A549 (cell line): ENCODE results near the gene LGR4. TPM values are rescaled to one million over a fixed set of nuclear protein-coding genes. Genes with fewer than 3 reads are reported as not detected.
A peak's percentile ranks its signal among the peaks of the same experiment; 100 is the strongest.

Source experiments
- ATAC-seq, 2 experiments: fragments of 200-7000 bp in 1 of 2; fragments of >200 bp in 1 of 2; cut with Nextera tagmentation in 1 of 2; cut with Tn5 transposase in 1 of 2; 3 replicates each; pipeline versions ENCODE4 v1.8.0 to v1.9.1; 2018 to 2020; ENCODE audit warnings: mild to moderate bottlenecking in 1 of 2, moderate library complexity in 1 of 2
- CTCF ChIA-PET: fragments of 300-600 bp; sonication (Branson Sonifier 250); formaldehyde crosslinking; extraction: SDS; loops from one replicate; lab custom pipeline; 2021; ENCODE audit warnings: antibody characterized with exemption, inconsistent platforms; lab: Yijun Ruan, JAX
- POLR2A ChIA-PET: fragments of 350-600 bp; formaldehyde crosslinking; extraction: SDS; loops from one replicate; lab custom pipeline; 2021; ENCODE audit warnings: antibody characterized with exemption, inconsistent platforms; lab: Yijun Ruan, JAX
- DNase-seq, 2 experiments: peaks; one replicate each; pipeline versions ENCODE4 v3.0.0 to v3.0.0-alpha.2; 2011 to 2016; ENCODE audit warnings: low read depth in 1 of 2, low spot score in 1 of 2
- FAIRE-seq: peaks from 2 replicates; lab custom pipeline; 2011; peaks lifted over from hg19 to GRCh38; lab: Jason Lieb, UNC
- H3K27ac ChIP-seq, 2 experiments: fragments of >200 bp; sonication (Bioruptor Twin); formaldehyde crosslinking; 3 replicates each; pipeline ENCODE4 v1.5.1; 2016 to 2017
- H3K4me1 ChIP-seq: fragments of >200 bp; sonication (Bioruptor Twin); formaldehyde crosslinking; 3 replicates; pipeline ENCODE4 v1.6.1; 2016
- H3K4me2 ChIP-seq: fragments of >200 bp; sonication (Bioruptor Twin); formaldehyde crosslinking; 3 replicates; pipeline ENCODE4 v1.6.1; 2016
- H3K4me3 ChIP-seq: fragments of >200 bp; sonication (Bioruptor Twin); formaldehyde crosslinking; 3 replicates; pipeline ENCODE4 v1.5.1; 2016
- H3K9me3 ChIP-seq: fragments of >200 bp; sonication (Bioruptor Twin); formaldehyde crosslinking; 3 replicates; pipeline ENCODE4 v1.6.1; 2016
- CBX2 ChIP-seq: fragments of 200-600 bp; sonication (generic); IDR thresholded peaks from 2 replicates; pipeline ENCODE4 v1.6.1; 2016; ENCODE audit warnings: low read depth, mild to moderate bottlenecking, borderline replicate concordance
- CEBPB ChIP-seq, 2 experiments: fragments of >200 bp in 1 of 2; sonication (Bioruptor Twin) in 1 of 2; formaldehyde crosslinking in 1 of 2; IDR thresholded peaks; 2 replicates each; pipeline ENCODE4 v1.6.1; 2012 to 2016
- CTCF ChIP-seq: fragments of >200 bp; sonication (Bioruptor Twin); formaldehyde crosslinking; IDR thresholded peaks from 3 replicates; pipeline ENCODE4 v1.5.1; 2016
- E2F6 ChIP-seq: IDR thresholded peaks from 2 replicates; pipeline ENCODE4 v1.6.1; 2012; ENCODE audit warnings: low read depth, borderline replicate concordance
- ELK1 ChIP-seq: fragments of 150-350 bp; IDR thresholded peaks from 2 replicates; pipeline ENCODE4 v1.6.1; 2014; ENCODE audit warnings: low read depth, mild to moderate bottlenecking, low read length
- FOSB ChIP-seq: fragments of 250-450 bp; sonication (Bioruptor Pico); IDR thresholded peaks from 2 replicates; pipeline ENCODE4 v1.5.0; 2020; ENCODE audit warnings: mild to moderate bottlenecking, moderate library complexity
- FOSL2 ChIP-seq, 2 experiments: fragments of 450-650 bp in 1 of 2; fragments of >200 bp in 1 of 2; sonication (Bioruptor Twin) in 1 of 2; formaldehyde crosslinking; IDR thresholded peaks; 2 replicates each; pipeline versions ENCODE4 v1.5.0 to v1.6.1; 2016 to 2020; ENCODE audit warnings: mild to moderate bottlenecking in 1 of 2, moderate library complexity in 1 of 2
- GATA3 ChIP-seq: IDR thresholded peaks from 2 replicates; pipeline ENCODE4 v1.6.1; 2012; ENCODE audit warnings: borderline replicate concordance
- HEYL ChIP-seq: fragments of 250-450 bp; sonication (Bioruptor Pico); IDR thresholded peaks from 2 replicates; pipeline ENCODE4 v1.8.0; 2021; ENCODE audit warnings: mild to moderate bottlenecking, moderate library complexity
- HMGXB4 ChIP-seq: fragments of 250-450 bp; sonication (Bioruptor Pico); IDR thresholded peaks from 2 replicates; pipeline ENCODE4 v1.5.0; 2021; ENCODE audit warnings: mild to moderate bottlenecking, moderate library complexity, borderline replicate concordance
- HOXA7 ChIP-seq: fragments of 250-450 bp; sonication (Bioruptor Pico); IDR thresholded peaks from 2 replicates; pipeline ENCODE4 v1.5.0; 2020; ENCODE audit warnings: mild to moderate bottlenecking, moderate library complexity
- HOXB5 ChIP-seq: fragments of 250-450 bp; sonication (Bioruptor Pico); IDR thresholded peaks from 2 replicates; pipeline ENCODE4 v1.5.0; 2020; ENCODE audit warnings: mild to moderate bottlenecking, moderate library complexity
- JUNB ChIP-seq: fragments of >200 bp; sonication (Bioruptor Twin); formaldehyde crosslinking; IDR thresholded peaks from 2 replicates; pipeline ENCODE4 v1.6.1; 2016
- KDM1A ChIP-seq: fragments of 200-600 bp; sonication (generic); IDR thresholded peaks from 2 replicates; pipeline ENCODE4 v1.6.1; 2016; ENCODE audit warnings: low read depth, mild to moderate bottlenecking
- KDM5A ChIP-seq: fragments of 200-600 bp; sonication (generic); IDR thresholded peaks from 2 replicates; pipeline ENCODE4 v1.6.1; 2016; ENCODE audit warnings: antibody characterized with exemption, mild to moderate bottlenecking
- MAFK ChIP-seq: fragments of 450-650 bp; IDR thresholded peaks from 2 replicates; pipeline ENCODE4 v1.6.1; 2014; ENCODE audit not compliant: partially characterized antibody
- PHF8 ChIP-seq: fragments of 200-600 bp; sonication (generic); IDR thresholded peaks from 2 replicates; pipeline ENCODE4 v1.6.1; 2016; ENCODE audit warnings: low read depth, mild to moderate bottlenecking, antibody characterized with exemption, moderate library complexity, borderline replicate concordance
- RCOR1 ChIP-seq: fragments of 150-350 bp; IDR thresholded peaks from 2 replicates; pipeline ENCODE4 v1.6.1; 2014; ENCODE audit warnings: antibody characterized with exemption, low read length, low read depth
- TP53 ChIP-seq: fragments of 250-450 bp; sonication (Bioruptor Pico); IDR thresholded peaks from 2 replicates; pipeline ENCODE4 v1.5.0; 2021; ENCODE audit warnings: mild to moderate bottlenecking, moderate library complexity
- USF2 ChIP-seq: fragments of 450-650 bp; IDR thresholded peaks from 2 replicates; pipeline ENCODE4 v1.6.1; 2014; ENCODE audit warnings: antibody characterized with exemption
- ZNF302 ChIP-seq: fragments of 250-450 bp; sonication (Bioruptor Pico); IDR thresholded peaks from 2 replicates; pipeline ENCODE4 v1.9.0; 2021; ENCODE audit warnings: inconsistent platforms, mild to moderate bottlenecking, moderate library complexity
- WGBS: methylation state at CpG from one replicate; pipeline ENCODE4 v1.1.6; 2017; ENCODE audit errors: missing lambda C conversion rate; 5-methylcytosine and 5-hydroxymethylcytosine counted together
- polyA plus RNA-seq, 4 experiments: library from polyadenylated mRNA; depleted of rRNA in 3 of 4; stranded (reverse); fragments of >200 nt; fragmentation: RNase III in 1 of 4; extraction: RNeasy Plus Mini Kit Qiagen cat#74134 plus additional on column Dnase treatment in 1 of 4; gene quantifications; 2 replicates in 3 of 4; 3 replicates in 1 of 4; pipeline ENCODE4 v1.2.3, GENCODE V29; 2011 to 2017

LGR4 gene
- polyA plus RNA-seq, 2 of the 4 experiments (the other 2 are of a cell fraction) = 41.2 to 130 TPM

GRCh38 chr11:27467181-27467913, 5.2 kb downstream of the LGR4 start:
- H3K4me2 ChIP-seq = peak overlapping the region; percentile 79
- FAIRE-seq (no peak), DNase-seq (peak in 1 of 2 experiments; percentile 46), ATAC-seq (no peak)
- TF ChIP-seq JUNB = 0 out of 2 replicates have a peak, but pooled peaks have one; percentile 22
- no peak for TF ChIP-seq HOXB5 (CRISPR knock-in tag)
- TF ChIP-seq FOSL2 (IDR thresholded peaks at IDR 0.05) = peak; percentile 50; the same call in 1 of the 2 replicates
- peak; percentile 78 for TF ChIP-seq FOSL2 (CRISPR knock-in tag; IDR thresholded peaks at IDR 0.05)
- peak; percentile 23; the same call in 1 of the 2 replicates for TF ChIP-seq GATA3
- H3K4me3 ChIP-seq = peak overlapping the region; percentile 89; the same call in 1 of the 3 replicates
- H3K9me3 ChIP-seq = no peaks in the 10 kb centered on the region
- ChIA-PET POLR2A (interaction anchor here (1.5 kb wide), 1 partner anchor 233 kb away, joined by 4 read pairs; no protein-coding TSS in a partner anchor), CTCF (interaction anchor here (1.1 kb wide), 1 partner anchor 283 kb away, joined by 4 read pairs; no protein-coding TSS in a partner anchor)
- H3K4me1 ChIP-seq = peaks cover 63% of the 10 kb centered on the region
- 71% methylated on average over 13 of the region's 13 CpGs for WGBS
- H3K27ac ChIP-seq = peak overlapping the region; percentile 94 to 98

GRCh38 chr11:27466363-27466762, 6.2 kb downstream of the LGR4 start:
- Histone ChIP-seq H3K4me1 (peaks cover 73% of the 10 kb centered on the region), H3K4me3 (no peak overlapping the region), H3K4me2 (peak overlapping the region; percentile 79), H3K9me3 (no peaks in the 10 kb centered on the region)
- POLR2A ChIA-PET = interaction anchor here (2.9 kb wide), 1 partner anchor 71 kb away, joined by 12 read pairs; no protein-coding TSS in a partner anchor
- CTCF ChIA-PET = interaction anchor here (1.3 to 2.6 kb wide), 2 partner anchors 20 to 283 kb away, joined by 5 to 9 read pairs; no protein-coding TSS in a partner anchor
- ATAC-seq = no peak
- FAIRE-seq = no peak
- TF ChIP-seq HMGXB4 (CRISPR knock-in tag) (no peak), RCOR1 (no peak), TP53 (no peak), GATA3 (no peak), KDM5A (no peak)
- TF ChIP-seq, all 56 proteins: peak for 0
- DNase-seq = no peak
- peak overlapping the region; percentile 94 to 98 for H3K27ac ChIP-seq
- 38% methylated on average over 1 of the region's 1 CpG for WGBS

GRCh38 chr11:27465629-27466028, 7.0 kb downstream of the LGR4 start:
- 33% methylated on average over 3 of the region's 3 CpGs for WGBS
- ChIA-PET CTCF (interaction anchor here (1.3 to 2.6 kb wide), 4 partner anchors 20 to 282 kb away, joined by 3 to 9 read pairs (median 6); no protein-coding TSS in a partner anchor), POLR2A (interaction anchor here (2.9 kb wide), 1 partner anchor 70 kb away, joined by 12 read pairs; no protein-coding TSS in a partner anchor)
- Histone ChIP-seq H3K4me2 (peak overlapping the region; percentile 79), H3K27ac (peak overlapping the region; percentile 85 to 98), H3K4me1 (peaks cover 80% of the 10 kb centered on the region), H3K9me3 (no peaks in the 10 kb centered on the region), H3K4me3 (peak overlapping the region; percentile 11; the same call in 1 of the 3 replicates)
- DNase-seq (no peak), FAIRE-seq (no peak), ATAC-seq (no peak)
- no peak for TF ChIP-seq CBX2
- no peak for TF ChIP-seq HEYL (CRISPR knock-in tag)
- no peak for TF ChIP-seq PHF8
- TF ChIP-seq ELK1 = no peak
- TF ChIP-seq HOXA7 = no peak
- TF ChIP-seq CEBPB (IDR thresholded peaks at IDR 0.05) = no peak
- TF ChIP-seq USF2 = no peak
- no peak for TF ChIP-seq MAFK
- no peak for TF ChIP-seq KDM1A
- TF ChIP-seq ZNF302 = no peak
- no peak for TF ChIP-seq CTCF
- no peak for TF ChIP-seq E2F6
- no peak for TF ChIP-seq FOSB (CRISPR knock-in tag)
